ENCODE results near the gene EML6.

GRCh38 chr2:54967269-54967668 lies 243.8 kb downstream of the EML6 start:
- TF ChIP-seq FOXK1 (CRISPR knock-in tag; IDR thresholded peaks at IDR 0.05; ENCODE audit: borderline replicate concordance, low read depth) (no peak), ZSCAN20 (CRISPR knock-in tag; IDR thresholded peaks at IDR 0.05; ENCODE audit: borderline replicate concordance) (no peak), EP300 (IDR thresholded peaks at IDR 0.05; ENCODE audit: low read depth in 2 of 2, low read length in 2 of 2) (no peak), EP300 (CRISPR knock-in tag; IDR thresholded peaks at IDR 0.05; ENCODE audit: borderline replicate concordance) (no peak), CTCF (CRISPR knock-in tag; IDR thresholded peaks at IDR 0.05) (no peak), EZH2 (conservative IDR thresholded peaks at IDR 0.05; ENCODE audit: low read depth, low read length) (no peak), BHLHE40 (IDR thresholded peaks at IDR 0.05; ENCODE audit: low read length) (no peak), HDAC2 (CRISPR knock-in tag; IDR thresholded peaks at IDR 0.05) (no peak), SMARCC2 (IDR thresholded peaks at IDR 0.05) (no peak), ERF (CRISPR knock-in tag; IDR thresholded peaks at IDR 0.05) (no peak), JUNB (CRISPR knock-in tag; IDR thresholded peaks at IDR 0.05; ENCODE audit: borderline replicate concordance) (no peak)
